ENCODE measurements around the gene B4GAT1. TPM values are rescaled to one million over a fixed set of nuclear protein-coding genes. Genes with fewer than 3 reads are reported as not detected.

The B4GAT1 gene
- total RNA-seq, 1 donor from 2014 or later: 52.9 TPM

DNA sequence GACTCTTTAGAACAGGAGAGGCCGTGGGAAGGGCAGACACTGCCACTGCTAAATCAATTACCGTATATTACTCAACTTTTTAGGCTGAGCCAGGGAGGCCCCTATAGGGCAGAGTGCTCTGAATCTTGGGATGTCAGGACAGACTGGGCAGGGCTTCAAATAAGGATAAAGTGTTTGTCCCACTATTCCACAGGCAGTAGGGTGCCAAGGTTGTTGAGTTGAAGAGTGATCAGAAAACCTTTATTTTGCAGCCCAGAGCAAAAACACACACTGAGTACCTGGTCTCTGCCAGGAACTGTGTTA lies 1.6 kb upstream of the B4GAT1 start:
- intact Hi-C loops (cut with micrococcal nuclease): no loop called here
- Histone ChIP-seq H3K36me3 (no peaks in the 10 kb centered on the region), H3K27me3 (ENCODE audit: low read depth) (no peaks in the 10 kb centered on the region), H3K27ac (replicated peaks) (no peak overlapping the region), H3K9me3 (replicated peaks) (no peaks in the 10 kb centered on the region), H3K4me3 (no peak overlapping the region), H3K4me1 (peaks cover 42% of the 10 kb centered on the region)
- DNase-seq: no peak
- TF ChIP-seq, protein P1, sequence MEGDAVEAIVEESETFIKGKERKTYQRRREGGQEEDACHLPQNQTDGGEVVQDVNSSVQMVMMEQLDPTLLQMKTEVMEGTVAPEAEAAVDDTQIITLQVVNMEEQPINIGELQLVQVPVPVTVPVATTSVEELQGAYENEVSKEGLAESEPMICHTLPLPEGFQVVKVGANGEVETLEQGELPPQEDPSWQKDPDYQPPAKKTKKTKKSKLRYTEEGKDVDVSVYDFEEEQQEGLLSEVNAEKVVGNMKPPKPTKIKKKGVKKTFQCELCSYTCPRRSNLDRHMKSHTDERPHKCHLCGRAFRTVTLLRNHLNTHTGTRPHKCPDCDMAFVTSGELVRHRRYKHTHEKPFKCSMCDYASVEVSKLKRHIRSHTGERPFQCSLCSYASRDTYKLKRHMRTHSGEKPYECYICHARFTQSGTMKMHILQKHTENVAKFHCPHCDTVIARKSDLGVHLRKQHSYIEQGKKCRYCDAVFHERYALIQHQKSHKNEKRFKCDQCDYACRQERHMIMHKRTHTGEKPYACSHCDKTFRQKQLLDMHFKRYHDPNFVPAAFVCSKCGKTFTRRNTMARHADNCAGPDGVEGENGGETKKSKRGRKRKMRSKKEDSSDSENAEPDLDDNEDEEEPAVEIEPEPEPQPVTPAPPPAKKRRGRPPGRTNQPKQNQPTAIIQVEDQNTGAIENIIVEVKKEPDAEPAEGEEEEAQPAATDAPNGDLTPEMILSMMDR (IDR thresholded peaks at IDR 0.05; ENCODE audit: borderline replicate concordance): no peak

DNA sequence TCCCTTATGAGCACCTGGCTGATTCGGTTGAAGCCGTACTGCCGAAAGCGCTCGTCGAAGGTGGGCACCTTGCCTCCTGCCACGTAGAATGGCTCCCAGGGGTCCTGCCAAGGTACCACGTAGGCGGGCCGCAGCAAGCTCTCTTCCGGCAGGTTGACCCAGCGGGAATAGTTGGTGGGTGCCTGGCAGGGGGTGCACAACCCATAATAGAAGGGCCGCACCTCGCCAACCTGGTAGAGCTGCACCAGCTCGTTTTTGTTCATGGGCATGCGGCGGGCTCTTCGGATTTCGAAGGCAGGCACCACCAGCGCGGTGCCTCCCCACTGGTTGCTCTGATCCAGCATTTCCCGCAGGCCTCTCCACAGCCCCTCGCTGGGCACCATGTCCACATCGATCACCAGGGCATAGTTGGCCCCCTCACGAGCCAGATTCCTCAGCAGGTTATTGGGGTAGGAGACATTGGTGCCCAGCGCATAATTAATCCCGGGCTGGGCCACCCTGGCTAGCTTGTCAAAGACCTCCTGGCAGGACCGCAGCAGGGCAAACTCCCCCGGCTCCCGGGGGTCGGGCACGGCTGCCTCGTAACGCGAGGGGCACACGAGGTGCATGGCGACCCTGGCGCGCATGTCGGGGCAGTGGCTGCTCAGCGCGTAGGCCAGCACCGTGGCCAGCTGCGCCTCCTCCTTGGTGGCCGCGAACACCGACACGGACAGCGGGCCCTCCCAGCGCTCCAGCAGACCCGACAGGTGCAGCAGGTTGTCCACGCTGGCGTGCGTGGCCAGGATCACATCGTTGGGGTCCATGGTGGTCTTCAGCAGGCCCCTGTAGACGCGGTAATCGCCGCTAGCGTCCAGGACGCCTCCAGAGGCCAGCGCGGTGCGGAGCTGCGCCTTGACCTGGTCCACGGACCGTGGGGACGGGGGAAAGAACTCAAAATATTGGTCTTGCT lies 679 bp downstream of the B4GAT1 start:
- no peaks in the 10 kb centered on the region for H3K9me3 ChIP-seq (replicated peaks)
- no peak for DNase-seq
- no peaks in the 10 kb centered on the region for H3K27me3 ChIP-seq (ENCODE audit: low read depth)
- H3K36me3 ChIP-seq: peaks cover 11% of the 10 kb centered on the region
- H3K4me1 ChIP-seq: peaks cover 55% of the 10 kb centered on the region
- peak overlapping the region; percentile 97 for H3K27ac ChIP-seq (replicated peaks)
- intact Hi-C loops (cut with micrococcal nuclease): no loop called here
- TF ChIP-seq, protein P1 (IDR thresholded peaks at IDR 0.05; ENCODE audit: borderline replicate concordance): no peak
- peak overlapping the region; percentile 89 for H3K4me3 ChIP-seq

DNA sequence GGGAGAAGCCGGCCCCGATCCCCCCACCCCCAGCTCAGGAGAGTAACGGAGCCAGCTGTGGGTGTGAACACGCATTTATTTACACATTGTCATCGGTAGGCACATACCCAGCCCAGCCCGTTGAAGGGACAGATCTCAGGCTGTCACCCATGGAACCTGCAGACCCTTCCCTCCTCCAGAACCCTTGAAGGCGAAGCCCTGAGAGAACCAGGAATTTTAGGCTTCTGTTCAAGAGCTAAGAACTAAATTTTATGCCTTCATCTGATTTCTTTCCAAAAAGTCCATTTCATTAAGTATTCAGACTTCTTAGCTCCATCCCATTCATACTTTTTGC lies 2.1 kb downstream of the B4GAT1 start:
- H3K36me3 ChIP-seq: peaks cover 26% of the 10 kb centered on the region
- H3K4me1 ChIP-seq: peaks cover 55% of the 10 kb centered on the region
- no peak for DNase-seq
- TF ChIP-seq, protein P1 (IDR thresholded peaks at IDR 0.05; ENCODE audit: borderline replicate concordance): no peak
- H3K9me3 ChIP-seq (replicated peaks): no peaks in the 10 kb centered on the region
- peak overlapping the region; percentile 97 for H3K27ac ChIP-seq (replicated peaks)
- peak overlapping the region; percentile 89 for H3K4me3 ChIP-seq
- no peaks in the 10 kb centered on the region for H3K27me3 ChIP-seq (ENCODE audit: low read depth)
- intact Hi-C loops (cut with micrococcal nuclease): no loop called here

DNA sequence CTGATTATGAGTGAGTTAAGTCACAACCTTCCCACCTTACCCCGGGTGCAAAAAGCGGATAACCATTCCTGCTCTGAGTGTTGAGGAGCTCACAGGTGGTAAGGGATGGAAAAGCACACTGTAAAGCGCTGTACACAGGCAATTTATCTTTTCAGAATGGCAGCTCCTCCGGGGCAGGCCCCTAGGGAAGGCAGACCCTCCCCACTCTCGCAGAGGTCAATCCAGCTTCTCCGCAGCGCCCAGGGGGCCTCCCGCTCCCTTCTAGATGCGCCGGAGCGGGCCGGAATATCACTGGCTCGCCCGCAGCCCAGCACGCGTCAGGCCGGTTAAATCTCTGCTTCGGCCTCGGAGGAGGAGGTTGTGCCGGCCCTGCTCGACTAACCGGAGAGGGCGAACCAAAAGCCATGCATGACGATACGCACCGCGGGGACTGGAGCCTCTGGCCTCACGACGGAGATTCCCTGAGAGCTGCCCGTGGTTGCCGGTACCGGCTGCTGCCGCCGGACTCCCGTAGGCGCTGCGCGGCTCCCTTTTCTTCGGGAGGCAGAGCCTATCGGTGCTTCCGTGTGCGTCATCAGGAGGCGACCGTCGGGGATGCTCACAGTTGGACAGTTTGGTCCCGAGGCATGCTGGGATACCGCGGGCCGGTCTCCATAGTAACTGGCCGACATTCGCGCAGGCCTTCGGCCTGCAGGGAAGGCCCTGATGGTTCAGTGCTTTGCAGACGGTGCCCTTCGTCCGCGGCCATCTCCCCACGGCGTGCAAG lies 2.7 kb downstream of the B4GAT1 start, which contains the start of gene BRMS1:
TSS of gene BRMS1 (minus strand) at position 555 of the 766 bp plus-strand sequence. CDS start 2,870 bp downstream, outside the sequence.
- peak within 1 kb of the TSS; percentile 97 for H3K27ac ChIP-seq (replicated peaks)
- peaks cover 31% of the 10 kb centered on the region for H3K36me3 ChIP-seq
- DNase-seq: peak; percentile 99
- H3K4me3 ChIP-seq: peak within 1 kb of the TSS; percentile 89
- H3K9me3 ChIP-seq (replicated peaks): no peaks in the 10 kb centered on the region
- H3K27me3 ChIP-seq (ENCODE audit: low read depth): no peaks in the 10 kb centered on the region
- TF ChIP-seq, protein P1 (IDR thresholded peaks at IDR 0.05; ENCODE audit: borderline replicate concordance): peak; percentile 43
- intact Hi-C loops (cut with micrococcal nuclease): no loop called here
- H3K4me1 ChIP-seq: peaks cover 55% of the 10 kb centered on the region

DNA sequence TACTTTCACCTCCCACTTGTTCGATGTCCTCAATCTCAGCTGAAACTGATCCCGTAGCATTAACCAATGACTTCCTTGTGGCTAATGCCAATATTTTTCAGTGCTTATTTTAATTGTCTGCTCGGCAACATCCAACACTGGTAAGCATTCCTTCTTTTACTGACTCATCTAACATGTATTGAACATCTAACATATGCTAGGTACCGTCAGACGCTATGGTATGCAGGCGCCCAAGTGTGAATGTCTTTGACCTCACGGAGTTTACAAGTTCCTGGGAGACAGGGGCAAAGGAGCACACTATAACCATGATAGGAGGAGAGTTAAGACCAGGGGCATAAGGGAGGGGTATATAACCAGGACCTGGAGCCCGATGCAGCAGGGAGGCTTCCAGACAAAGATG lies 4.3 kb downstream of the B4GAT1 start:
- Histone ChIP-seq H3K9me3 (replicated peaks) (no peaks in the 10 kb centered on the region), H3K27ac (replicated peaks) (no peak overlapping the region), H3K4me1 (peaks cover 51% of the 10 kb centered on the region), H3K4me3 (no peak overlapping the region), H3K27me3 (ENCODE audit: low read depth) (no peaks in the 10 kb centered on the region), H3K36me3 (peaks cover 47% of the 10 kb centered on the region)
- intact Hi-C loops (cut with micrococcal nuclease): no loop called here
- TF ChIP-seq, protein P1 (IDR thresholded peaks at IDR 0.05; ENCODE audit: borderline replicate concordance): no peak
- DNase-seq: no peak

Data from left ventricle myocardium inferior (tissue), 1 donor.